NK-92 (cell line): ENCODE results near the gene CD79A.

Source experiments
- DNase-seq: peaks from one replicate; lab custom pipeline; 2025; ENCODE audit not compliant: unreplicated experiment; lab: John Stamatoyannopoulos, UW

Gene CD79A

DNA sequence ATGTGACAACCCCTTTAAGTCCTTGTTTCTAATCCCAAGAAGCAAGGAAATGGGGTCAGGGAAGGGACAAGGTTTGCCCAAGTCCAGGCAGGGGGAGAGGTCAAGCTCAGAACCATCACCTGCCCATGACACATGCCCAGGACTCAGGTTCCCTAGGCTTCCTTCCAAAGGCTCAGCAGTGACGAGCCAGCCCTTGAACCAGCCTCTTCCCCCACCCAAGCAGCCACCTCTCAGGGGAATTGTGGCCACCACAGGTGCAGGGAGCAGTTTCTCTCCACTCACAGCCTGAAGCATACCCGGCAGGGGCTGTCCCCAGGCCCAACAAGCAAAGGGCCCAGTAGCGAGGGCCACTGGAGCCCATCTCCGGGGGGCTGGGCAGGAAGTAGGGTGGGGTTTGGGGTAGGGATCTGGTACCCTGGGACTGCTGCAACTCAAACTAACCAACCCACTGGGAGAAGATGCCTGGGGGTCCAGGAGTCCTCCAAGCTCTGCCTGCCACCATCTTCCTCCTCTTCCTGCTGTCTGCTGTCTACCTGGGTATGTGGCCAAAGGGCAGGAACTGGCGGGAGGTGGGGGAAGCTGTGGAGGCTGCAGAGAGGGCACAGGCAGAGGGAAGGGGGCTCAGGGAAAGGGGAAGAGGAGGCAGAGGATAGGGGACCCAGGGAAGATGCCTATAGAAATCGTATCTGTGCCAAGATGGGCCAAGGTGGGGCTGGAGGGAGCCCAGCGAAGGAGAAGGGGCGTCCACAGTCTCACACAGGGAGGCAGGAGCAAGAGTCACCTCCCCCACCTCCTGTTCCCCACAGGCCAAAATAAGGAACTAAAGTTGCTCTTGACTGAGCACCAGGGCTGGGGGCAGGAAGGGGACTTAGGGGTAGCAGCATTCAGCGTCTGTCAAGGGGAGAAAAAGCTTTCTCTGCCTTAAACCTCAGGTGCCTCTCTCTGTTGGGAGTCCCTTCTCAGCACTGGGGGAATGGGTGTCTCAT lies at the start of gene CD79A:
TSS of gene CD79A (plus strand) at position 433 of the 986 bp plus-strand sequence. CDS start at position 459, 26 bp downstream.
- DNase-seq = no peak

DNA sequence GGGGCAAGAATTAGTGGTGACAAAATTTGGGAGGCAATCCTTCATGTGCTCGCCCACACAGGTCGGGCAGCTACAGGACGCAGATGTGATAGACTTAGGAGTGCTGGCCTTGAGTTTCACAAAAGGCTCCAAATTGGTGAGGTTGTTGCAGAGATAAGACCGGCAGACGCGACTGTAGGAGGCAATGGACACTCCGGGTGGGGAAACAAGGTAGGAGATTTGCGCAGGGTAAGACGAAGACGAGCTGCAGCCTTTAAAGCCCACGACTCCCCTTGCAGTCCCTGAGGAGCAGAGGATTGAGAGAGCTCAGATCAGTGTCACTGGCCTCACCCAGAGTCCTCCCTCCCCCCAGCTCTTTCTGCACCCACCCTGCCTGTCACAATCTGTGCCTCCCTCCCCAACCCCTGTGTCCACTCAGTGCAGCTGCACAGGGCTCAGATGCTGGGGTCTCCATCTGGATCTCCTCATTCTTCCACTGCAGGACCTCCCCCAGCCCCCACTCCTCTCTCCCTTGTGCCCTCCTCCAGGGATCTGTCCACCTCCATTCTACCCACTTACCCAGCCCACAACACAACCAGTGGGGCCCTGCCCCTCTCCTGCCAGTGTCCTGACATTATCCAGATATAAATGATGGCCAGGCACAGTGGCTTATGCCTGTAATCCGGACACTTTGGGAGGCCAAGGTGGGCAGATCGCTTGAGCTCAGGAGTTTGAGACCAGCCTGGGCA lies 38.9 kb upstream of the CD79A start:
- no peak for DNase-seq

DNA sequence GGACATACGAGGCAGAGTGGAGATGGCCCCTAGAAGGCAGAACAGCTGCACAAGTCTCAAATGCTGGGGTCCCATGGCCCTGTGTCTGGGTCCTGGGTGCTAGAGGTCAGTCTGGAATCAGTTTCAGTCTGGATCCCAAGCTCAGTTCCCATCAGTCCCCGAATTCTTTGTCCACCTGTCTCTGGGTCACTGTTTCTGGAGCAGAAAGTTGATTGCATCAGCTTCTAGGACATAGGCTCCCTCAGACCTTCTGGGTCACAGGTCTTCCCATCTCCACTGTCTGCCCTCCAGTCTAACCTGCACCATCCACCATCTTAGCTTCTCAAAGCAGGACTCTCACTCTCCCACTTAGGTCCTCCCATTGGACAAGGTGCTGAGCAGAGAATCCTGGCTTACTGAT lies 37.9 kb upstream of the CD79A start:
- no peak for DNase-seq

DNA sequence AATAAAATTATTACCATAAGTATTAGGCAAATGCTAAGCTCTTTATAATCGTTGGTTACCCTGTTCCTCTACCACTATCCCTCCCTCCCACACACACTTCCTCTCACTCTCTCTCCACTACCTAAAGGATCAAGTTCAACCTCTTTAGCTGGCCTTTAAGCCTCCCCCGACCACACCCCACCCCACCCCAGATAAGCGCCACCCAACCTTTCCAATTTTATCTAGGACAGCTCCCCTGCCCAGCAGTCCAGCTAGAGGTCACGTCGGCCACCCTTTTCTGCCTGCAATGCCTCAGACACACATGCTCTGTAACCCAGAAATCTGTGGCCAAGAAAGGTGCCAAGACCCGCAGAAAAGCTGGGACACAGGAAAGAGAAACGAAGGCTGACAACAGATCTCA lies 33.7 kb upstream of the CD79A start:
- DNase-seq = no peak

DNA sequence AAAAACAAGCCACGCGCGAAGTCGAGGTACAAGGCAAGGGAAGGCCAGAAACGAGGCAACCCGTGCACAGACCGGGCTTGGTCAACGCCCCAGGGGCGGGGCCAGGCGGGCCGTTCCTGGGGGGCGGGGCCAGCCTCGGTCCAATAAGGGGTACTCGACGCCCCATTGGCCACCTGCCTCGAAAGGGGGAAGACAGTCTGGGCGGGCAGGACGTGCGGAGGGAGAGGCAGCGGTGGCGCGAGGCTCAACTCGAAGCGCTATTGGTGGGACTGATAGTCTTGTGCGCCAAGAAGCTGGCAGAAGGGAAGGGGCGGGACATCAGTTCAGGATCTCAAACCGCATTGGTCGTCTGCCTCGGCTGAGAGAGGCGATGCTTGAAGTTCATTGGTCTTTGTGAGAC lies 32.5 kb upstream of the CD79A start, which contains the start of gene LYPD4:
TSS of gene LYPD4 (minus strand) at position 83 of the 400 bp plus-strand sequence. CDS start 5,398 bp downstream, outside the sequence.
- DNase-seq = no peak

DNA sequence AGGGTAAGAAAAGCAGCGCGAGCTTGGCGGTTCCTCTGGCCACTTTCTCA lies 32.3 kb upstream of the CD79A start, which contains the start of gene DMRTC2:
TSS of gene DMRTC2 (plus strand) at position 42 of the 50 bp plus-strand sequence. CDS start 2,387 bp downstream, outside the sequence.
- no peak for DNase-seq

DNA sequence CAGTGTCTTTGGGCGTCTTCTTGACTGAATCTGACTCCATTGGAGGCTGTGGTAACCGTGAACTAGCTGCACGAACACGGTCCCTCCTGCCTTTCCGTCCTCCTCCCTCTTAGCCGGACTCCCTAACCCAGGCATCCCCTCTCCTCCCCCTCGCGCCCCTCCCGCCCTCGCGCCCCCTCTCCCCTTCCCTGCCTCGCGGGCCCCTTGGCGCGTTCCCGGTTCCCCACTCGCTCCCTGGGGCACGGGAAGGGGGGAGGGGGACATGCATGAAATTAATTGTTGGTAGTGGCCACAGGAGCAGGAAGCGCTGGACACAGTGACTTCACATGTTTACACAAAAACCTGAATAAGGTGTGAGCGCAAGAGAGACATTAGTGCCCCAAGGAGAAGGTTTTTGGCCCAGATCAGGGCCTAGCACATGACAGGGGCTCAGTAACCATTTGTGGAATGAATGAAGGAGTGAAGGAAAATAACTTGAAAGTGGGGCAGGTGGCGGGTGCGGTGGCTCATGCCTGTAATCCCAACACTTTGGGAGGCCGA lies 32.0 kb upstream of the CD79A start:
- no peak for DNase-seq

DNA sequence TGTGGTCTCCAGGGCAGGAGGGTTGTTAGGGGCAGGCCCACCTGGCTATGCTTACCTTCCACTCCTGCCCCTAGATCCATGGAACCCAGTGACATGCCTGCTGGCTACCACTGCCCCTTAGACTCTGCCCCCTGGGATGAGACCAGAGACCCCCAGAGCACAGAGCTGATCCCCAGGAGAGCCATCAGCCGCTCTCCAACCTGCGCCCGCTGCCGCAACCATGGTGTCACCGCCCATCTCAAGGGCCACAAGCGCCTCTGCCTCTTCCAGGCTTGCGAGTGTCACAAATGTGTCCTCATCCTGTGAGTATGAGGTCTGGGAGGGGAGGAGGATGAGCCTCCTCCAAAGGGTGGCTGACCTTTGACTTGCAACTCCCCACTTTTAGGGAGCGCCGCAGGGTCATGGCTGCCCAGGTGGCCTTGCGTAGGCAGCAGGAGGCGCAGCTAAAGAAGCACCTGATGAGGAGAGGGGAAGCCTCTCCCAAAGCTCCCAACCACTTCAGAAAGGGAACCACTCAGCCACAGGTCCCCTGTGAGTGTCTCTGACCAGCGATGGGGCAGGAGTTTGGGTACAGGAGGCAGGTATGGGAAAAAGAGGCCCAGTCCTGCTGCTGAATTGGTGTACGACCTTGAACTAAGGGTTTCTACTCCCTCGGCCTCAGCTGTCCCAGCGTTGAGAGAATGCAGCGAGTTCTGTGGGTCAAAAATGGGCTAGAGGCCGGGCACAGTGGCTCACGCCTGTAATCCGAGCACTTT lies 29.6 kb upstream of the CD79A start:
- no peak for DNase-seq

DNA sequence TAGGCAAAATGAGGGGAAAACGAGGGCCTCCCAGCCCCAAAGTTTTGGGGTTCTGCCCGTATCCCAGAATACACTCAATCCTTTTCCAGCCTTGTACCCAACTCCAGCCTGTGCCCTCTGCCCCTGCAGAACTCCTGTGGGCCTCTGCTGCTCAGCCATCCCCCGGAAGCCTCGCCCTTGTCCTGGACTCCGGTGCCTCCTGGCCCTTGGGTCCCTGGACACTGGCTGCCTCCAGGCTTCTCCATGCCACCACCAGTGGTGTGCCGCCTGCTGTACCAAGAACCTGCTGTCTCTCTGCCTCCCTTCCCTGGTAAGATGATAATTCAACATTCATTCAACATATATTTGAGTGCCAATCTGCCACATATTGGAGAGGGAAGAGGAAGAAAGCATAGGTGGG lies 28.4 kb upstream of the CD79A start:
- no peak for DNase-seq

DNA sequence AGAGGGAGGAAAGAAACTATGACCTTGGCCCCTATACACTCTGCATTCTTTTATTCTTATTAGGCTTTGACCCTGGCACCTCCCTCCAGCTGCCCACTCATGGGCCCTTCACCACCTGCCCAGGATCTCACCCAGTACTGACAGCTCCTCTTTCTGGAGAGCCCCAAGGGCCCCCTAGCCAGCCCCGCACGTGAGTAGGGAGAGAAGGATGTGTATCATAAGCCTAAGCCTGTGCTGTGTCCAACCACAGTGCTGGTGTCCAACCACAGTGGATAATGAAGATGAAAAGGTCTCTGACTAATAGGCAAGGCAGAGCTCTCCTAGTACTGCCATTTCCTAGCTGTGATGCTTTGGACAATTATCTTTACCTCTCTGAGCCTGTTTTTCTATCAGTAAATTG lies 28.0 kb upstream of the CD79A start:
- no peak for DNase-seq

DNA sequence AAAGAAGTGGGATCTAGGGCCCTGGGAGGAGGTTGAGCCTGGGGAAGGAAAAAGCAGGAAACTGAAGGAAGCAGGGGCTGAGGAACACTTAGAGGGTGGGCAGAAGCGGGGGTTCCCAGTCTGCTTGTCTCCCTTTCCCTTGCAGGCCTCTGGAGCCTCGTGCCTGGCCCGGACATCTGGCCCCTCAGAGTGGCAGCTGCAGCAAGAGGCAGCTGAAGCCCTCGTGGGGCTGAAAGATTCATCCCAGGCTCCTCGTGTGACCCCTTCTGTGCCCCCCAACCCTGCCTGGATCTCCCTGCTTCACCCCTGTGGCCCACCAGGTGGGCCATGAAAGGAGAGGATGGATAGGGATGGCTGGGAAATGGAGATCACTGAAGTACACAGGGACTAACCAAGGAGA lies 26.7 kb upstream of the CD79A start:
- no peak for DNase-seq

DNA sequence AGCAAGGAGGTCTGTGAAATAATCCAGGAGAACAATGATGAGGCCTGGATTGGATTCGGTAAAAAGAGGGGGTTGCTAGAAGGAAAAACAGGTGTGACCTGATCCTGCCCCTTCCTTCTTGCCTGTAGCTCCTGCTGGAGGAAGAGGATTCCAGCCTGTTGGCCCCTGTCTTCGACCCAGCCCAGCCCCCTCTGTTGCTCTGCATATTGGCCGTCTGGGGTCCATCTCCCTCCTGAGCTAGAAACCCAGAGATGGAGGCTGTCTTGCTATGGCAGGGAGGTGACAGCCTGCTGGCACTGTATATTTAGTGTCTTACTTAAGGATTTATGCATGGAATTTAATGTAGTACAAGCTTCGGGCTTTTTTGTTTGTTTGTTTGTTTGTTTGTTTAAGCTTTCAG lies 25.6 kb upstream of the CD79A start:
- no peak for DNase-seq

DNA sequence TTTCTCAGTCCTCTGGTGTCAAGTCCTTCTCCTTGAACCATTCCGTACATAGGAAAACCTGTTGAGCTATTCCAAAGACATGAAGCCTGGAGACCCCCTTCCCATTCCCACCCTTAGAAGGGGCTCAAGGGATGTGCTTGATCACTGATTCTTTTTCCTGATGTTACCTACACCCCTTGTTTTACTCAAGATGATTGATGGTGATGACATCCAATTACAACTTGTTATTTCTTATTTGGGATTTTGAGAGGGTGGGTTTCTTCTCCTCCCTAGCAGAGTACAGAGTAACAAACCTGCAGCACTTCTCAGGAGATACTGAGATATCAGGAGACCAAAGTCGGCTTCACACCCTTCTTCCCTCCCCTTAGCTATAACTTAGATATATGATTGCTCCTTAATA lies 23.7 kb upstream of the CD79A start:
- no peak for DNase-seq

DNA sequence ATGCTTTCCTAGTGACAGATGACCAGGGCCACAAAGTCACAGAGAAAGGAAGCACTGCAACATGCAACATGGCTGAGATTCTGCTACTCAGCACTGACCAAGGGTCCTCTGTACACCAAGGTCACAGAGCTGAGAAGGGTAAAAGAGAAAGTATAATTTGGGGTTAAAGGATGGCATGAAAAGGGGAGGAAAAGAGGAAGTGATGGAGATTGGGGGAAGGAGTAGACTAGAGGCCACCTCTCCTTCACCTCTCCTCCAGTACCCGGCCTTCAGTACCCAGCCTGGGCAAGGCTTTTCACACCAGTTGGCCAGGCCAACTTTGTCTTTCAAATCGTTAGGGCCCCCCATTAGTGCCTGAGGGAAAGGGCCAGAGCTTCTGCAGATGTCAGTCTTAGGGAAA lies 23.3 kb upstream of the CD79A start:
- no peak for DNase-seq

DNA sequence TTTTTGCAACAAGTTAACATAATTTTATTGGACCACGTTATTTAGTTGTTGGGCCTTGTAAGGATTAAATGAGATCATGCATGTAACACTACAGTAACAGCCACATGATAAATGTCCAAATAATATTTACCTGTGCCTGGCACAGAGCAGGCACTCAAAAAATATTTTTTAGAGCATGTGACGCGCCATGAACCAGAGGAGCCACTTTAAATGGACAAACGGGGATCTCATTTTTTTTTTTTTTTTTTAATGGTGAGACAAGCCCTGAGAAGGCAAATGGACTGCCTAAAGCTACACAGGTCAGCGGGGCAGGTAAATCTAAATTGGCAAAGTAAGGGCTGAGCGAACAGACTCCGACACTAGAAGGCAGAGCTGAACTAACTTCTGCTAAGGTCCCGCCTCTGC lies 17.9 kb upstream of the CD79A start:
- DNase-seq = no peak

DNA sequence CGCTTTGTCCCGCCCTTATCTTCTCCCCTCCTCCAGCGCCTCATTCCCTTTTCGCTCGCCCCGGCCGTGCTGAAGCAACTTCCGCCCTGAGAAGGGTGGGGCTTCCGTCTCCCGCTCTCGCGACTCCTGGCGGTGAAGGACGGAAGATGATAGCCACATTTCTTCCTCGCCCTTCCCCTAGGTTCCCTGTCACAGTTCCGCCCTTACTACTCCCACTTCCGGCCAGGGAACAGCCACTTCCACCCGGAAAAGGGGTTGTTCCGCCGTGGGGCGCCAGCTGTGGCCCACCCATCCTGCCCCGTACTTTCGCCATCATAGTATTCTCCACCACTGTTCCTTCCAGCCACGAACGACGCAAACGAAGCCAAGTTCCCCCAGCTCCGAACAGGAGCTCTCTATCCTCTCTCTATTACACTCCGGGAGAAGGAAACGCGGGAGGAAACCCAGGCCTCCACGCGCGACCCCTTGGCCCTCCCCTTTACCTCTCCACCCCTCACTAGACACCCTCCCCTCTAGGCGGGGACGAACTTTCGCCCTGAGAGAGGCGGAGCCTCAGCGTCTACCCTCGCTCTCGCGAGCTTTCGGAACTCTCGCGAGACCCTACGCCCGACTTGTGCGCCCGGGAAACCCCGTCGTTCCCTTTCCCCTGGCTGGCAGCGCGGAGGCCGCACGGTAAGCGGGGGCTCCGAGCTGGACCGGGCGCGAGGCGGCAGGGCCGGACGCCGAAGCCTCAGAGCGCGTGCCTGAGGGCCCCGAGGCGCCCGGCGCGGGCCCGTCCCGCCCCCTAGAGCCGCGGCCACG lies 17.3 kb upstream of the CD79A start, which contains the start of gene RPS19:
TSS of gene RPS19 (plus strand) at position 638 of the 801 bp plus-strand sequence. CDS start 520 bp downstream, outside the sequence.
- DNase-seq = peak; percentile 86

DNA sequence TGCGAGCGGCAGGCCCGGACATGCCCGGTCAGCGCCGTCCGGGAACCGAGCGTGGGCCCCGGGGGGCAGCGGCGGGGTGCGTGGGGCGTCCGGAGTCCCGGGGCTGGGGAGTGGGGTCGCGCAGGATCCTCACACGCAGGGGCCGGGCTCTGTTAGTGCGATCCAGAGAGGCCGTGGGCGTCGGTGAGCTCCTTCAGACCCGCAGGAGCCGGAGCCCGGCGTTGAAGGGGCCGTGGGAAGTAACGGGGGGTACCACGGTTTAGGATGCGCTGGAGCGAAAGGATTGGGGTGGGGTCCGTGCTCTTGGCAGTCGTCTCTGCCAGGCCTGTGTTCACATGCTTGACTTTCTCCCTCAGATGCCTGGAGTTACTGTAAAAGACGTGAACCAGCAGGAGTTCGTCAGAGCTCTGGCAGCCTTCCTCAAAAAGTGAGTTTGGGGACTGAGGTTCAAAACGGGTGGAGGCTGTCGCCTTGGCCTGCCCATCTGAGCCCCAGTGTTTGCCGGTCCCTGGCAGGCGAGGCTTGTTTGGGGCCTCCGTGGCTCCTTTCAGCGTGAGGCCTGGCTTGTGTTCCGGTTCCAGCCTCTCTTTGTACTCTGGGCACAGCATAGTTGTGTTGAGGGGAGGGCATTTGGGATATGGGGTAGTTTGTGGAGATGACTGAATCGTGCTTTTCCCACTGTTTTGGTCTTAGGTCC lies 16.5 kb upstream of the CD79A start:
- no peak for DNase-seq

DNA sequence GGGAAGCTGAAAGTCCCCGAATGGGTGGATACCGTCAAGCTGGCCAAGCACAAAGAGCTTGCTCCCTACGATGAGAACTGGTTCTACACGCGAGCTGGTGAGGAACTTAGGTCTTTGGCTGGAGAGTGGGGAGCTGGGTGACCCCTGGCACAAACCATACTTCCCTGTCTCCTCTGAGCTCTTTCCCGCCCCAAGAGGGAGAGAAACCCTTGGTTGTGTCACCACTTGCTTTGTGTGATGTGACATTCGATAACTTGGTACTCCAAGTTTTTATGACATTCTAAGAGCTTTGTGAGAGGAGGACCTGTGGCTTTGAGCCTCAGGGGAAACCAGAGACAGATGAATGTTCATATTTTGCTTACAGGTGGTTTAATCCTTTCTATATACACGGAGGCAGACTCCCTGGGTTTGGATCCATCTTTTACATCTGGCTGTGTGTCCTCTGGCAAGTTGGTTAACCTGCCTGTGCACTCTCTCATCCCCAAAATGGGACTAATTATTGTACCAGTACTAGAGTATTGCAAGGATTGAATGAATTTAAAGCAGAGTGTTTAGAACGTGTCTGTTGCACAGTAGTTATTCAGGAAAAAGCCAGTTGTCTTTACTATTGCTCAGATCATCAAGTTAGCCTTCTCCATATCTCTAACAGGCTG lies 15.8 kb upstream of the CD79A start:
- no peak for DNase-seq

DNA sequence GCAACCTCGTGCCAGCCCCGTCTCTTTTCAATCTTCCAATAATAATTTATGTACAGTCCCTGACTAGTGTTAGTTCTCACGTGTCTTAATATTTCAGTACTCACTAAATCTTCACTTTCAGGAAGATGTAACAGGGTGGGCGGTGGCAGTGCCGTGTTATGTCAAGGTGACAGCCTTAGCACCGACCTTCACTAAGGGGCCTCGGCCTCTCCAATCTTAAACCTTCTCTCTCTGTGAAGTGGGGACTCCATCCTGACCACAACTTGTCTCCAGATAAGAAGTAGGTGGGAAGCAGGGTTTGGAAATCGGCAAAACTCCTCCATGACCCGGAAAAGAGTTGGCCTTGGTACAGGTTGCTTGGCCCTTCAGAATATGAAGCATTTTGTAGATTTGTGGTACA lies 15.2 kb upstream of the CD79A start:
- DNase-seq = no peak
